Neural progenitor cell (in vitro differentiated cells): Measurements from ENCODE around the gene USP36. TPM values are rescaled to one million over a fixed set of nuclear protein-coding genes. Genes with fewer than 3 reads are reported as not detected.

ENCODE experiments used
- DNase-seq: peaks from one replicate; pipeline ENCODE4 v3.0.0-alpha.2; 2016; ENCODE audit warnings: low spot score
- H2AFZ ChIP-seq: fragments of 200-600 bp; sonication (generic); replicated peaks from 2 replicates; pipeline ENCODE4 v1.6.1; 2016; ENCODE audit warnings: antibody characterized with exemption
- H3F3A ChIP-seq: fragments of 200-600 bp; sonication (generic); 2 replicates; pipeline ENCODE4 v1.6.1; 2016; ENCODE audit warnings: antibody characterized with exemption, low read depth
- H3K27ac ChIP-seq: fragments of 200-600 bp; sonication (generic); 2 replicates; pipeline ENCODE4 v1.5.1; 2016; ENCODE audit warnings: mild to moderate bottlenecking
- H3K27me3 ChIP-seq: fragments of 200-600 bp; sonication (generic); 2 replicates; pipeline ENCODE4 v1.6.1; 2016; ENCODE audit warnings: mild to moderate bottlenecking, moderate library complexity
- H3K36me3 ChIP-seq: fragments of 200-600 bp; sonication (generic); 2 replicates; pipeline ENCODE4 v1.5.1; 2016
- H3K4me1 ChIP-seq: fragments of 200-600 bp; sonication (generic); 2 replicates; pipeline ENCODE4 v1.6.1; 2016; ENCODE audit warnings: mixed run types
- H3K4me2 ChIP-seq: fragments of 200-600 bp; sonication (generic); 2 replicates; pipeline ENCODE4 v1.6.1; 2016
- H3K4me3 ChIP-seq: fragments of 200-600 bp; sonication (generic); 2 replicates; pipeline ENCODE4 v1.5.1; 2016
- H3K79me2 ChIP-seq: fragments of 200-600 bp; sonication (generic); 2 replicates; pipeline ENCODE4 v1.6.1; 2016; ENCODE audit warnings: low read depth
- H3K9ac ChIP-seq: fragments of 200-600 bp; sonication (generic); 2 replicates; pipeline ENCODE4 v1.6.1; 2016
- H3K9me3 ChIP-seq: fragments of 200-600 bp; sonication (generic); 2 replicates; pipeline ENCODE4 v1.5.1; 2016; ENCODE audit warnings: low read depth
- H4K20me1 ChIP-seq: fragments of 200-600 bp; sonication (generic); 2 replicates; pipeline ENCODE4 v1.6.1; 2016; ENCODE audit warnings: low read depth
- H3K27ac Mint-ChIP-seq: 3 replicates; pipeline ENCODE4 v1.8.0; 2021; ENCODE audit warnings: mixed read lengths
- H3K27me3 Mint-ChIP-seq: 2 replicates; pipeline ENCODE4 v1.8.0; 2022; ENCODE audit warnings: low read depth, mild to moderate bottlenecking, inconsistent platforms, moderate library complexity, mixed read lengths; ENCODE audit not compliant: insufficient read depth
- H3K36me3 Mint-ChIP-seq: 3 replicates; pipeline ENCODE4 v1.8.0; 2021; ENCODE audit warnings: mixed read lengths
- H3K4me1 Mint-ChIP-seq: 3 replicates; pipeline ENCODE4 v1.8.0; 2021; ENCODE audit warnings: mixed read lengths
- H3K4me3 Mint-ChIP-seq: 3 replicates; pipeline ENCODE4 v1.8.0; 2021; ENCODE audit warnings: mild to moderate bottlenecking, moderate library complexity, mixed read lengths
- H3K9me3 Mint-ChIP-seq: 3 replicates; pipeline ENCODE4 v1.8.0; 2020; ENCODE audit warnings: mixed read lengths
- CTCF ChIP-seq: fragments of 200-600 bp; sonication (generic); IDR thresholded peaks from 2 replicates; pipeline ENCODE4 v1.5.1; 2017; ENCODE audit warnings: antibody characterized with exemption, mild to moderate bottlenecking
- EZH2 ChIP-seq: fragments of 200-600 bp; sonication (generic); IDR thresholded peaks from 2 replicates; pipeline ENCODE4 v1.6.1; 2017; ENCODE audit warnings: antibody characterized with exemption, mild to moderate bottlenecking, moderate library complexity
- EZH2phosphoT487 ChIP-seq: fragments of 200-600 bp; sonication (generic); IDR thresholded peaks from 2 replicates; pipeline ENCODE4 v1.6.1; 2017; ENCODE audit warnings: antibody characterized with exemption
- total RNA-seq: library from RNA; depleted of rRNA; stranded (reverse); fragments of >200 nt; gene quantifications from 2 replicates; pipeline ENCODE4 v1.2.3, GENCODE V29; 2015; ENCODE audit warnings: low replicate concordance

The USP36 gene
- total RNA-seq, 1 donor from 2014 or later = 16.6 TPM

- H3K4me3 Mint-ChIP-seq = no peak overlapping the region
- H3K9me3 Mint-ChIP-seq = no peaks in the 10 kb centered on the region
- Histone ChIP-seq H3K79me2 (peaks cover 4% of the 10 kb centered on the region), H3K4me2 (no peak overlapping the region), H3K4me3 (no peak overlapping the region), H3K9me3 (no peaks in the 10 kb centered on the region), H3K9ac (no peak overlapping the region), H3K27me3 (no peaks in the 10 kb centered on the region), H4K20me1 (peaks cover 16% of the 10 kb centered on the region), H3K27ac (no peak overlapping the region), H3F3A (no peaks in the 10 kb centered on the region), H3K4me1 (peaks cover 9% of the 10 kb centered on the region), H2AFZ (no peak overlapping the region), H3K36me3 (no peaks in the 10 kb centered on the region)
- no peak overlapping the region for H3K27ac Mint-ChIP-seq
- DNase-seq = no peak
- TF ChIP-seq EZH2 = no peak
- no peak for TF ChIP-seq EZH2phosphoT487
- TF ChIP-seq CTCF = no peak
- no peaks in the 10 kb centered on the region for H3K27me3 Mint-ChIP-seq
- peaks cover 38% of the 10 kb centered on the region for H3K36me3 Mint-ChIP-seq
- H3K4me1 Mint-ChIP-seq = peaks cover 14% of the 10 kb centered on the region
Measured at GRCh38 chr17:78822552-78822951, 18.1 kb downstream of the USP36 start.

- no peak overlapping the region for H3K9ac ChIP-seq
- H3K79me2 ChIP-seq = peaks cover 4% of the 10 kb centered on the region
- H3K4me3 ChIP-seq = no peak overlapping the region
- H3K4me1 Mint-ChIP-seq = peaks cover 14% of the 10 kb centered on the region
- no peaks in the 10 kb centered on the region for H3K9me3 Mint-ChIP-seq
- no peak overlapping the region for H3K4me2 ChIP-seq
- H3K27me3 Mint-ChIP-seq = no peaks in the 10 kb centered on the region
- no peaks in the 10 kb centered on the region for H3K36me3 ChIP-seq
- TF ChIP-seq EZH2 = no peak
- no peak for TF ChIP-seq CTCF
- no peak for TF ChIP-seq EZH2phosphoT487
- no peak overlapping the region for H3K4me3 Mint-ChIP-seq
- no peaks in the 10 kb centered on the region for H3K9me3 ChIP-seq
- H2AFZ ChIP-seq = no peak overlapping the region
- H3K27me3 ChIP-seq = no peaks in the 10 kb centered on the region
- peaks cover 9% of the 10 kb centered on the region for H3K4me1 ChIP-seq
- no peak for DNase-seq
- no peak overlapping the region for H3K27ac ChIP-seq
- no peaks in the 10 kb centered on the region for H3F3A ChIP-seq
- H3K27ac Mint-ChIP-seq = peak overlapping the region; percentile 17
- peaks cover 16% of the 10 kb centered on the region for H4K20me1 ChIP-seq
- peaks cover 39% of the 10 kb centered on the region for H3K36me3 Mint-ChIP-seq
Measured at GRCh38 chr17:78821961-78822360, 18.7 kb downstream of the USP36 start.

GRCh38 chr17:78820841-78821240 is 19.8 kb downstream of the USP36 start:
- peaks cover 16% of the 10 kb centered on the region for H4K20me1 ChIP-seq
- H3K9me3 Mint-ChIP-seq = no peaks in the 10 kb centered on the region
- H3K27ac ChIP-seq = no peak overlapping the region
- no peaks in the 10 kb centered on the region for H3K27me3 ChIP-seq
- H3K36me3 Mint-ChIP-seq = peaks cover 40% of the 10 kb centered on the region
- no peaks in the 10 kb centered on the region for H3F3A ChIP-seq
- DNase-seq = no peak
- peaks cover 14% of the 10 kb centered on the region for H3K4me1 Mint-ChIP-seq
- H3K4me2 ChIP-seq = no peak overlapping the region
- H2AFZ ChIP-seq = no peak overlapping the region
- peaks cover 4% of the 10 kb centered on the region for H3K79me2 ChIP-seq
- H3K4me3 ChIP-seq = no peak overlapping the region
- H3K9ac ChIP-seq = no peak overlapping the region
- H3K9me3 ChIP-seq = no peaks in the 10 kb centered on the region
- H3K4me1 ChIP-seq = peaks cover 9% of the 10 kb centered on the region
- TF ChIP-seq EZH2phosphoT487 (no peak), CTCF (no peak), EZH2 (no peak)
- peaks cover 2% of the 10 kb centered on the region for H3K36me3 ChIP-seq
- no peak overlapping the region for H3K4me3 Mint-ChIP-seq
- H3K27me3 Mint-ChIP-seq = no peaks in the 10 kb centered on the region
- no peak overlapping the region for H3K27ac Mint-ChIP-seq
